Stimulated activated CD8-positive, alpha-beta memory T cell treated with anti-CD3 and anti-CD28 coated beads, Interleukin-7, amount 100 ng/mL, for 4 hours (primary cell): ENCODE measurements around the gene ADCY10.

Source experiments
- DNase-seq, 2 donors: peaks; one replicate each; pipeline ENCODE4 v3.0.0-alpha.2; 2020; ENCODE audit warnings: low read depth in 2 of 2

Gene ADCY10

DNA sequence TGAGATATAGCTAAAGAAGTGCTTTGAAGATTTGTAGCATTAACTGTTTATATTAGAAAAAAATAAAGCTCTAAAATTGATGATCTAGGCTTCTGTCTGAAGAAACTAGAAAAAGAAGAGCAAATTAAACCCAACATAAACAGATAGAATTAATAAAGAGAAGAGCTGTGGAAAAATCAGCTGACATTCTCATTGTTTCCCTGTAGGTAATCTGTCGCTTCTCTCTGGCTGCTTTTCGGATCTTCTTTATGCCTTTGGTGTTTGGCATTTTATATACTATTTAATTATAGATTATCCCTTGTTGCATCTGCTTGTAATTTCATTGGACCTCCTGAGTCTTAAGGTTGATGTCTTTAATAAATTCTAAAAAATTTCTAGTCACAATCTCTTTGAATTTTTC lies 132.4 kb downstream of the ADCY10 start:
- no peak for DNase-seq

DNA sequence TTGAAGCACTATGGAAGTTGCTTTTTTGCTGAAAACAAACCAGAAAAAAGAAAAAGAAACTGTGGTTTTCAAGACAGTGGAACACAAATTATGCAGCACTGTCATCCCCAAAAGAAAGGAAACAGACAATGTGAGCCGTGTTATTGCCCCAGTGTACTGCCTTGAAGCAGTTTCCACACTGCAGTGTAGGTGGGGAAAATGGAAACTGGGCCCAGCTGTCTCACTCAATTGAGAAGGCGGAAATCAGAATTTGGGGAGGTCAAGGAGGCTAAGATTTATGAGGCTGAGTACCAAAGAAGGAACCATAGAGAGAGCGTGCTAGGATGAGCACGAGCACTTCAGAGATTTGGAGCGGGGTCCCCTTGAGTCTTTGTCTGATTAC lies 136.7 kb downstream of the ADCY10 start:
- DNase-seq = no peak

DNA sequence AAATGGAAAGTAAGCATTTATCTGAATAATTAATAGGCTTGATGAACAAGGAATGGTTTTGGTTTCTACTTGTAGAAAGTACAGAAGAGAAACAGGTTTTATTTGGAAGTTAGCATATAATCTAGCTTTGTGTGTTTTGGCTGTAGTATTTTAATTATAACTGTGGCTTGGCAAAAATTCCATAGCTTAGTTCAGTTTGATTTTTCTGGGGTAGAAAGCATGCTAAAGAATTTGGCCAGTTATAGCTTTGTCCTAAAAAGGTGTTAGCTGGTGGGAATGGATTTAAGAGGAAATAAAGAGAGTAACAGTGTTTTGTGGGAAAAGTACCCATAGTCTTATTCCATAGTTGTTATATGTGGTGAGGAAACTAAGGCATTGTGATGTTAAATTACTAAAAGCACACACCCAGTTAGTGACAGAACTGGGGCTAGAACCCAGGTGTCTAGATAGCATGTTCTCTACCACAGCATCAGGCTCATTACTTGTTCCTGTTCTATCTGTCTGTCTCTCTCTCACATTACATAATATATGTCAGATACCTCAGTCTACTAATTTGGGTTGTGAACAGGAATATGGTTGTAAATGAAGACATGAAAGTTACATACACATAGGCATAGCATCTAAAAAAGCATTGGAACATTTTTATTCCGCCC lies 137.2 kb downstream of the ADCY10 start:
- DNase-seq = no peak

DNA sequence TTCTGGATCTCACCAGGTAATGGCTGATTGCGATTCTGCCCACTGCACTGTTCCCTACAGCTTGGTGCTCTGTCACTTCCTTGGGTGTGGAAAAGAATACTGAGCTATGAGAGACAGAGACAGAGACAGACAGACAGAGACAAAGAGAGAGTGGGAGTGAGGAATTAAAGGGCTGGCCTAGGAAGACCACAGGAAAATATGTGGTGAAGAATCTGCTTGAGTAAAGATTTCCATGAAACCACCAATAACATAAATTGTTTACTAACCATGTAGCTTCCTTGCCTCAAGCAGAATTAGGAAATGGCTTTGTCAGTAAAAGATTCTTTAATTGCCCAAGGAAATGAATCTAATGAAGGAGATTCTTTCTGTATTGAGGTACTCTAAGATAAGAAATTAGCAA lies 137.8 kb downstream of the ADCY10 start:
- no peak for DNase-seq

DNA sequence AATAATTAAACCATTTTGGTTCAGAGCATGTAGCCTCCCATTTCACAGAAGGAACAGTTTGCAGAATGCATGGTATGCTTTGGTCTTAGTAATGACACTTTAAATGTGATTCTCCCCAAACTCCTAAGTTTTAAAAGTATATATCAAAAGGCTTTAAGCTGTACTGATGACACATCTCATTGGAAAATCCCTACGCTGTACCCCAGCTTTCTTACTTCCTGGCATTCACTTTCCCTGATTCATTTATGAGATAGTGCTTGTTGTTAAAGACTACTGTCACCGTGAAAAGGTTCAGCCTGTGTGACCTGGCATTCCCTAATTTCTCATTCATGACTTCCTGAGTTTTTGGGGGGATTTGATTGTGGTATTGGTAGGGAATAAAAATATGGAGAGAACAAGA lies 138.8 kb downstream of the ADCY10 start:
- no peak for DNase-seq

DNA sequence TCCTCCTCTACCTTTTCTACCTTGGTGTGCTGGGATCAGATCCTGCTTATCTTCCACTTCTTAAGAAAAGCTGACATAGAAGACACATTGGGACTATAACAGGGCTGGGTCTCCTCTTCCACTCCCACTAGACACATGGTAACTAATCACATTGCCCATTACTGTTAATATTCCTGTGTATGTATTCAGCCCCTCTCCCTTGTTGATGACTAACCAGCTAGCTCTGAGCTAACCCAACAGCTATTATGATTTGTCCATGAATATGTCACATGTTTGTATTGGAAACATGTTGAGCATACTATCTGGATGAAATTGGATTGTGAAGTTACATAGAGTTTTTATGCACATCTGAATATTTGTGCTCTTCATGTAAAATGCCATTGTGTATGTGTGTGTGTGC lies 139.2 kb downstream of the ADCY10 start:
- DNase-seq = no peak

DNA sequence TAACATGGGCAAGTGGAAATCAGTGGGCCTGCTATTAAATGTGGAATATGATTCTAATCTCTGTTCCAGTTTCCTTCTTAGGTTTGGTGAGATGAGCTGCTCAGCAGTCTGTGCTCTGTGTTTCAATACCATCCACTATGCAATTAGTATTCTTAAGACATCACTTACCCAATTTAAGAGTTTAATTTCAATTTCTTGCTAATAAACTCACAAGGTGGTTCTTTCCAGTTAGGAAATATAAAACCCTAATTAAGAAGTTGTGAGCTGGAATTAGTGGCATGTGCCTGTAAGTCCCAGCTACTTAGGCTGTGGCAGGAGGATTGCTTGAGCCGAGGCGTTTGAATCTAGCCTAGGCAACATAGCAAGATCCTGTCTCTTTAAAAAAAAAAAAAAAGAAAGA lies 140.4 kb downstream of the ADCY10 start:
- DNase-seq = no peak

DNA sequence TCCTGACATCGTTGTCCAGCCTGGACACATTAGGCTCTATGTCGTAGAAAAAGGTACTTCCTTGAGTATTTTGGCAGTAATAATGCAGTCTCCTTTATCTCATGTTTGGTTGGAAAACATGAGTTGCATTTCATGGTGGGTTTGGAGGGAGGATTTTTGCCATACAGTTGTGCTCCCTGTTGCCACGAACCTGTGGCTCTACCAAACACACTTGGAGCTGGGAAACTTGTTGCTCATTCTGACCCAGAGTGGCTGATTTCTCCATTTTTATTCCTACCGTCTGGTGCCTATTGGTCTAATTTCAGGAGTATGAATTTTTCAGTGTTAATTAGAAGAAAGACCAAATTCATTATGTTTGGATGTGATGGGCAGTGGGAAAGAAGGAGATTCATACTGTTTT lies 141.5 kb downstream of the ADCY10 start:
- no peak for DNase-seq

DNA sequence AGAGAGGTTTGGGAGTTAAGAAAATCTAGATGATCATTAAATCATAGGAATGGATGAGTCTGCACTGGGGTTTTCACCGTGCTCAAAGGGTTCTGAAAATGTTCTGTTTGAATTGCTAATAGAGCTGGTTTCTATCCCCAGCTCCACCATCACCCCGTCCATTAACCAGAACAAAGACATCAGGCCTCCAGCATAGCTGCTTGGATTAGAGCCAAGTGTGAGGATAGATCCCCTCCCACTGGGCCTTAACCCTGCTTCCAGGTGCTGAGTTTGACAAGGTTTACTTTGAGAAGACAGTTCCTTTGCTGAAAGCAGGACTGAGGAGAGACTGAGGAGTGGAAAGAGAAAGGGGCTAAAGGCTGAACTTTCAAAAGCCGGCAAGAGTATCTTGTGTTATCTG lies 143.8 kb downstream of the ADCY10 start:
- no peak for DNase-seq

DNA sequence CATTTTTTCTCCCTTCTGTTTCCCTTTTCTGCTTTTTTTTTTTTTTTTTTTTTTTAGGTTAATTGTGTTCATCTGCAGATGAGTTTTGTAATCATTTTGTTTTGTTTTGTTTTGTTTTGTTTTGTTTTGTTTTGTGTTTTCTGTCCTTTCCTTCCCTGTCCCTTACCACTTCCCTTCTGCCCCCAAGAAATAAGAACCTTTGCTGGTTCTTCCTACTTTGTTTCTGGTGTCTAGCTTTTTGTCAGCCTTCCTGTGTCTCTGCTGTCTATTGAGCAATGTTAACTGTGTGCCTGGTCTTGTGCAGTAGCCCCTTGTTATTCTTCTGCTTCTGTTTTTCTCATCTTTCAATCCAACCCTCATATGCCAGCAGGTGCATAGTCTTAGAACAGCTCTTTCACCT lies 146.2 kb downstream of the ADCY10 start:
- DNase-seq = no peak

DNA sequence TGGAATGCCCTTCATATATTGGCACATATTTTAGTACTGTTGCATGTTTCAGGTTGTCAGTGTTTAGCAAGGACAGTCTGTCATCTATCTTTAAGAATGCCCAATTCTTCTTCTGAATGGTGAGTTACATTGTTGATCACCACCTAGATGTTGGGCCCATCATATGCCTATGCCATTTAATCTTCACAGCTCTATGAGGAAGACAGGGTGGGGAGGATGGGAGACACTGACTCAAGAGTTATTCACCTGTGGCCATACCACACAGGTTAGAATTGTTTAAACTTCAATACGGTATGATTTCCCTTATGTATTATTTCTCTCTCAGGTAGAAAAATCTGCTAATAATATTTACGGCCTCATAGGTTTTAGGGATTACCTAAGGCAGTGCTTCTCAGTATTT lies 147.4 kb downstream of the ADCY10 start:
- DNase-seq = no peak

DNA sequence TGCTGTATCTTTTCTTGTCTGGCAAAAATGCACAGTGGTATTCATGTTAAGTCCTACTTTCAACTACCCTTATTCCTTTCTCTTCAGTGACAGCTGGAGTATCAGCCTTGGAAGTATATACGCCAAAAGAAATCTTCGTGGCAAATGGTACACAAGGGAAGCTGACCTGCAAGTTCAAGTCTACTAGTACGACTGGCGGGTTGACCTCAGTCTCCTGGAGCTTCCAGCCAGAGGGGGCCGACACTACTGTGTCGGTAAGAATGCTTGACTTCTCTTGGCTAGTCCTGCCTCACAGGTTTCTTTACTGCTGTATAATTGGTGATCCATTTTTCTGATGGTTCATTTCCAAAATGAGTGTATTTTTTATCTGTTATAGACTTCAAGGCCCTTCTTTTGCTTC lies 148.4 kb downstream of the ADCY10 start:
- no peak for DNase-seq

DNA sequence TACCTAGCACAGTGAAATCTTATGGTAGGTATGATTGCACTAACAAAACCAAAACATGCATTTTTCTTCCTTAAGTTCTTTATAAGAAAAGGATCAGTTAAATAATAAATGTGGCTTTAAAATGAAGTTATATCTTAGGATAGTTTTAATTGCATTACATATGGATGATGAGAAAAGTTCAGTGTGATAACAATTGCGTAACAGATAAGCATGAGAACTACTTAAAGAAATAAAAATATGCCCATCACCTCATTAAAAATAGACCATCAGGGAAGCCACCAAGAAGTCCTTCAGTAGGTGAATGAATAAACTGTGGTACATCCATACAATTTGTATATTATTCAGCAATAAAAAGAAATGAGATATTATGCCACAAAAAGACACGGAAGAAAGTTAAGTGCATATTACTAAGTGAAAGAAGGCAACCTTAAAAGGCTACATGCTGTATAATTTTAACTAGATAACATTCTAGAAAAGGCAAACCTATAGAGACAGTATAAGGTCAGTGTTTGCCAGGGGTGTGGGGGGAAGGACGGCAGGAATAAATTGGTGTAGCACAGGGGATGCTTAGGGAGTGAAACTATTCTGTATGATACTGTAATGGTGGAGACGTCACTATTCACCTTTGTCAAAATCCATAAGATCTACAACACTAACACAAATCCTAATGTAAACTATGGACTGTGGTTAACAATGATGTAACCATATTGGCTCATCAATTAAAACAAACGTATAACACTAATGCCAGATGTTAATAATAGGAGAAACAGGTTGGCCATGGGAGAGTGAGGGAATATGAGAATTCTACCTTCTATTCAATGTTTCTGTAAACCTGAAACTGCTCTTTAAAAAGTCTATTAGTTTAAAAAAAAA lies 149.2 kb downstream of the ADCY10 start:
- no peak for DNase-seq

DNA sequence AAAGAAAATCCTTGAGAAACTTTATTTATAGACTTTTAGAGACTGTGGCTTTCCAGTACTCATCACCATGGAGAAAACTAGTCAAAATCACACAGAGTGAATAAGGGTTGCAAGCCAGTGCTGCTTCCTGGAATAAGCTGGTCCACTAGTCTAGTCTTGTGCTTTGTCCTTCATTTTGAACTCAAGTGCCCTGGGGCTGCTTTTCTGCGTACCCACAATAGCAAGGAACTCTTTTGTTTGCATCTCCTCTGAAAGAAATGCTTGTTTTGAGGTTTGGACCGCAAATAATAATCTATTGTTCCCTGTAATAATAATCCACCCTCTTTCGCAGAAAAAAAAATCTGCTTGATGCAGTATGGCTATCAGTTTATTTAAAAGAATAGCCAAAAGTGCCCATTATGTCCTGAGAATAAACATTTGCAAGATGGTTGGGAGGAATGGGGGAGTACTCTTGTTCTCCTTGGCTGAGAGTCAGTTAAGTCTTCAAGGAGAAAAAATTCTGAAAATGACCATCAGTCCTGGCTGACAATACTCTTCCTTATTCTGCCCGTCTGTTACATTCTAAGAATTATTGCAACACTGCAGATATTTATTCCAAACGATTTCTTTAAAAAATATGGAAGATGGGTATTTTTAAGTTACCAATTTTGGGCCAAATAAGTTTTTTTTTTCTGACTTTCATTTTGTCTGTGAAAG lies 150.3 kb downstream of the ADCY10 start:
- no peak for DNase-seq

DNA sequence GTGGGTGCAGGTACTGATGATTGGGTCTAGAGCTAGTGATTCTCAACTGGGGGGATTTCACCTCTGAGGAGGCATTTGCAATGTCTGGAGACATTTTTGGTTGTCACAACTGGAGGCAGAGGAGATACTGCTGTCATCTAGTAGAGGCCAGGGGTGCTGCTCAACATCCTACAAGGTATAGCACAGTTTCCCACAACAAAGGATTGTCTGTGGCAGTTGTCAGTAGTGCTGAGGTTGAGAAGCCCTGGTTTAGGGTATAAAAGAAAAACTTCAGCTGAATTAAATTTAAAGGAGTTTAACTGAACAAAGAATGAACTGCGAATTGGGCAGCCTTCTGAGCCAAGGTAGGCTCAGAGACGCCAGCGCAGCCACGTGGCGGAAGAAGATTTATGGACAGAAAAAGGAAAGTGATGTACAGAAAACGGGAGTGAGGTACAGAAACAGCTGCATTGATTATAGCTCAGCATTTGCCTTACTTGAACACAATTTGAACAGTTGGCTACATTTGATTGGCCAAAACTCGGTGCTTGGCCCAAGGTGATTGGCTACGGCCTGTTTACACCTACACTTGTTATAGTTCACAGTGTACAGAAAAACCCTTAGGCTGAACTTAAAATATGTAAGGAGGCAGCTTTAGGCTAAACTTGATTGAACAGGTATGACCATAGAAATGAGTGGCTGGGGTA lies 151.7 kb downstream of the ADCY10 start:
- DNase-seq = no peak

DNA sequence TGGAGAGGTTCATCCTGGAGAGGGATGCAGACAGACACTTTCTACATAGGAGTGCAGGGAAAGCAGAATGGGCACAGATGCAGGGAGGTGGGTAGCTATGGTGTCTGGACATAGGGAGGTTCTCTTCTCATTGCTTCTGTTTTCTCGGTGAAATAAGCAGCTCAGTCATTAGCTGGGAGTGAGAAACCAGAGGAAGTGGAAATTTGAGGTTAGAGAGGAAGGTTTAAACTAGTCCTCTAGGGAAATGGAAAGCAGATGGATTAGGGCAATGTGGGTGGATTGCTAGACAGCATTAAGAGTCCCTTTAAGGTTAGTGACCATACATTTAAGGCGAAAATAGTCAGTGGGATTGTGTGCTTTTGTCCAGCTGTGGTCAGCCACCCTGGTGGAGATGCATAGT lies 152.5 kb downstream of the ADCY10 start:
- no peak for DNase-seq
